Epithelial cell of esophagus (primary cell): ENCODE data around the gene MAMDC4.
"Not testable (repeated sequence)": the region's sequence is repeated elsewhere in the genome, so short reads cannot be mapped to it uniquely, and the experiment has no call there.

Source experiments
- DNase-seq: peaks from one replicate; pipeline ENCODE4 v3.0.0; 2010; ENCODE audit warnings: low read depth
- H3K4me3 ChIP-seq: 2 replicates; pipeline ENCODE4 v1.5.1; 2011; ENCODE audit warnings: mild to moderate bottlenecking, low read length, control low read depth
- CTCF ChIP-seq: IDR thresholded peaks from 2 replicates; pipeline ENCODE4 v1.5.1; 2011; ENCODE audit warnings: low read depth, mild to moderate bottlenecking, low read length, control low read depth, inconsistent platforms; ENCODE audit not compliant: insufficient read depth; ENCODE audit errors: missing control alignments

MAMDC4 gene

GRCh38 chr9:136863623-136864273, 11.6 kb downstream of the MAMDC4 start:
- TF ChIP-seq CTCF, result no peak
- DNase-seq, result no peak
- H3K4me3 ChIP-seq, result no peak overlapping the region

DNA sequence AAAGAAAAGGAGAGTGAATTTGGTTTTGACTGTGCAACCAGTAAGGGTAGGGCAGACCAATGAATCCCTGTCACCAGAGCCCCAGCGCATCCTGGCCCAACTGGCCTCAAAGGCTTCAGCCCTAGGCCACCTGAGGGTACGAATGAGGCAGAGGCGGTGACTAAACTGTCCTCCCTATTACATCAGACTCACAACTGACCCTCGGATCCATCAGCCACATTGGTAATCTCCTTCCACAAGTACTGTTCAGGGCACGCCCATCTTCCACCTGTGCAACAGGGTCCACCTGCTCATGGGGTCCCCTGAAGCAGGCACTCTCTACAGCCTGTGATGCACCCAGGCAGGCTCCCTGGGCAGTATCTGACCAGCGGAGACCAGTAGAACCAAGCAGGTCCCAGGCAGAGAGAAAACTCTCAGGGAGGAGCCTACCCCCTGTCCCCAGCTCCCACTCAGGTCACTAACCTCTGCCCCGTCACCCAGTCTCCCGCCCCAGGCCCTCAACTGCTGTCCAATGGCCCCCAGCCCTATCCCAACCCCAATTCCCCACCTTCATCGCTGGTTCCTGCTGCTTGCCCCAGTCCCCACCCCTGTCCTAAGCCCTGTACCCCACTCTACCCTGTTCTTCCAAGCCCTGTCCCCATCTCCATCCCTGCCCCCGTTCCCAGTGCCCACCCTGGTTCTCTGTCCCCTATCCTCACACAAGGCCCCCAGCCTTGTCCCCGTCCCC, 13.1 kb downstream of the MAMDC4 start:
- DNase-seq, result no peak
- TF ChIP-seq CTCF, result no peak
- peak overlapping the region; percentile 74 for H3K4me3 ChIP-seq

DNA sequence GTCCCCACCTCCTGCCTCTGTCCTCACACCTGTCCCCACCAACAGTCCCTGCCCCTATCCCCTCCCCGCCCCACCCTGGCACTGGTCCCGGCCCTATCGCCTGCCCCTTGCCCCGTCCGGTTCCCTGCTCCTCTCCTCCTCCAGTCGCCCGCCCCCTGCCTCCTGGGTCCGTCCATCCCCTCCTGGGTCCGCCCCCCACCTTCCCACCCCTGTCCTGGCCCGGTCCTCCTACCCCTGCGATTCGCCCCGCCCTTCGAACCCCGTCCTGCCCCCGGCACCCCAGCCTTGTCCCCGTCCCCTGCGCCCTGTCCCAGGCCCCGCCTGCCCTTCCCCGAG, 13.6 kb downstream of the MAMDC4 start:
- no peak for TF ChIP-seq CTCF
- DNase-seq, result no peak
- H3K4me3 ChIP-seq, result peak overlapping the region; percentile 74

DNA sequence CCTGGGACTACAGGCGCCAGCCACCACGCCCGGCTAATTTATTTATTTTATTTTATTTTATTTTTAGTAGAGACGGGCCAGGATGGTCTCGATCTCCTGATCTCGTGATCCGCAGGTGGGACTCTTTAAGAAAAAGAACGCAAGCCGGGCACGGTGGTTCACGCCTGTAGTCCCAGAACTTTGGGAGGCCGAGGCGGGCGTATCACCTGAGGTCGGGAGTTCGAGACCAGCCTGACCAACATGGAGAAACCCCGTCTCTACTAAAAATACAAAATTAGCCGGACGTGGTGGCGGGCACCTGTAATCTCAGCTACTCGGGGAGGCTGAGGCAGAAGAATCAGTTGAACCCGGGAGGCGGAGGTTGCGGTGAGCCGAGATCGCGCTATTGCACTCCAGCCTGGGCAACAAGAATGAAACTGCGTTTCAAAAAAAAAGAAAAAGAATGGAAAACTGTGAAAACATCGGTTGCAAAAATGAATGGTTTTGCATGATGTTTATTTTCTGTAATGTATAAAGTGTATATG, 14.8 kb downstream of the MAMDC4 start:
- H3K4me3 ChIP-seq, result peak overlapping the region; percentile 74
- DNase-seq, result not testable (repeated sequence)

- no peak for TF ChIP-seq CTCF
- DNase-seq, result no peak
- H3K4me3 ChIP-seq, result no peak overlapping the region
These were observed 15.3 kb downstream of the MAMDC4 start for GRCh38 chr9:136867480-136867879.

GRCh38 chr9:136867917-136868316, 15.8 kb downstream of the MAMDC4 start:
- no peak overlapping the region for H3K4me3 ChIP-seq
- no peak for TF ChIP-seq CTCF
- no peak for DNase-seq

GRCh38 chr9:136868644-136869043, 16.5 kb downstream of the MAMDC4 start:
- no peak overlapping the region for H3K4me3 ChIP-seq
- no peak for DNase-seq
- TF ChIP-seq CTCF, result no peak

GRCh38 chr9:136869611-136870010, 17.5 kb downstream of the MAMDC4 start:
- not testable (repeated sequence) for H3K4me3 ChIP-seq, DNase-seq
